ENCODE data around the gene PITPNM3.

PITPNM3 gene

GRCh38 chr17:6508016-6508415, 48.3 kb downstream of the PITPNM3 start:
- Histone ChIP-seq H3K27ac (ENCODE audit: low read depth, low read length) (no peak overlapping the region), H3K4me1 (ENCODE audit: control insufficient read depth, insufficient read depth, low read length) (peaks cover 20% of the 10 kb centered on the region; the same call in 1 of the 2 replicates), H3K9me3 (ENCODE audit: control insufficient read depth, insufficient read depth, low read depth, low read length) (peaks cover 2% of the 10 kb centered on the region; the same call in 1 of the 2 replicates), H3K4me3 (ENCODE audit: low read depth, low read length) (no peak overlapping the region), H3K36me3 (ENCODE audit: control insufficient read depth, insufficient read depth, low read length) (no peaks in the 10 kb centered on the region), H3K9ac (ENCODE audit: low read length) (no peak overlapping the region), H3K27me3 (ENCODE audit: control insufficient read depth, insufficient read depth, low read length) (no peaks in the 10 kb centered on the region)

- no peaks in the 10 kb centered on the region for H3K36me3 ChIP-seq (ENCODE audit: control insufficient read depth, insufficient read depth, low read length)
These were observed 48.8 kb downstream of the PITPNM3 start for GRCh38 chr17:6507535-6507934.

GRCh38 chr17:6506679-6507231, 49.6 kb downstream of the PITPNM3 start:
- no peak overlapping the region for H3K4me3 ChIP-seq (ENCODE audit: low read depth, low read length)
- H3K9me3 ChIP-seq (ENCODE audit: control insufficient read depth, insufficient read depth, low read depth, low read length) = peaks cover 7% of the 10 kb centered on the region; the same call in 1 of the 2 replicates
- no peaks in the 10 kb centered on the region for H3K27me3 ChIP-seq (ENCODE audit: control insufficient read depth, insufficient read depth, low read length)
- H3K36me3 ChIP-seq (ENCODE audit: control insufficient read depth, insufficient read depth, low read length) = no peaks in the 10 kb centered on the region
- H3K9ac ChIP-seq (ENCODE audit: low read length) = no peak overlapping the region
- H3K27ac ChIP-seq (ENCODE audit: low read depth, low read length) = no peak overlapping the region
- H3K4me1 ChIP-seq (ENCODE audit: control insufficient read depth, insufficient read depth, low read length) = peaks cover 20% of the 10 kb centered on the region; the same call in 1 of the 2 replicates

More at GRCh38 chr17:6507535-6507934, 48.8 kb downstream of the PITPNM3 start:
- H3K9me3 ChIP-seq (ENCODE audit: control insufficient read depth, insufficient read depth, low read depth, low read length) = peaks cover 6% of the 10 kb centered on the region; the same call in 1 of the 2 replicates
- peaks cover 20% of the 10 kb centered on the region; the same call in 1 of the 2 replicates for H3K4me1 ChIP-seq (ENCODE audit: control insufficient read depth, insufficient read depth, low read length)
- H3K27me3 ChIP-seq (ENCODE audit: control insufficient read depth, insufficient read depth, low read length) = no peaks in the 10 kb centered on the region
- H3K9ac ChIP-seq (ENCODE audit: low read length) = no peak overlapping the region
- no peak overlapping the region for H3K27ac ChIP-seq (ENCODE audit: low read depth, low read length)
- no peak overlapping the region for H3K4me3 ChIP-seq (ENCODE audit: low read depth, low read length)

- H3K36me3 ChIP-seq (ENCODE audit: control insufficient read depth, insufficient read depth, low read length) = no peaks in the 10 kb centered on the region
- peaks cover 22% of the 10 kb centered on the region for H3K4me1 ChIP-seq (ENCODE audit: control insufficient read depth, insufficient read depth, low read length)
- no peaks in the 10 kb centered on the region for H3K27me3 ChIP-seq (ENCODE audit: control insufficient read depth, insufficient read depth, low read length)
- no peak overlapping the region for H3K9ac ChIP-seq (ENCODE audit: low read length)
- peaks cover 7% of the 10 kb centered on the region; the same call in 1 of the 2 replicates for H3K9me3 ChIP-seq (ENCODE audit: control insufficient read depth, insufficient read depth, low read depth, low read length)
- no peak overlapping the region for H3K27ac ChIP-seq (ENCODE audit: low read depth, low read length)
- no peak overlapping the region for H3K4me3 ChIP-seq (ENCODE audit: low read depth, low read length)
These were observed 50.8 kb downstream of the PITPNM3 start for GRCh38 chr17:6505425-6506142.

- no peaks in the 10 kb centered on the region for H3K27me3 ChIP-seq (ENCODE audit: control insufficient read depth, insufficient read depth, low read length)
- H3K27ac ChIP-seq (ENCODE audit: low read depth, low read length) = no peak overlapping the region
- no peak overlapping the region for H3K4me3 ChIP-seq (ENCODE audit: low read depth, low read length)
- no peak overlapping the region for H3K9ac ChIP-seq (ENCODE audit: low read length)
- H3K36me3 ChIP-seq (ENCODE audit: control insufficient read depth, insufficient read depth, low read length) = no peaks in the 10 kb centered on the region
- H3K9me3 ChIP-seq (ENCODE audit: control insufficient read depth, insufficient read depth, low read depth, low read length) = peaks cover 7% of the 10 kb centered on the region; the same call in 1 of the 2 replicates
- H3K4me1 ChIP-seq (ENCODE audit: control insufficient read depth, insufficient read depth, low read length) = peaks cover 8% of the 10 kb centered on the region
These were observed 52.6 kb downstream of the PITPNM3 start for GRCh38 chr17:6503641-6504195.

GRCh38 chr17:6502871-6503509, 53.4 kb downstream of the PITPNM3 start:
- Histone ChIP-seq H3K27ac (ENCODE audit: low read depth, low read length) (no peak overlapping the region), H3K4me1 (ENCODE audit: control insufficient read depth, insufficient read depth, low read length) (peaks cover 7% of the 10 kb centered on the region), H3K36me3 (ENCODE audit: control insufficient read depth, insufficient read depth, low read length) (no peaks in the 10 kb centered on the region), H3K9me3 (ENCODE audit: control insufficient read depth, insufficient read depth, low read depth, low read length) (peaks cover 7% of the 10 kb centered on the region; the same call in 1 of the 2 replicates), H3K4me3 (ENCODE audit: low read depth, low read length) (no peak overlapping the region), H3K27me3 (ENCODE audit: control insufficient read depth, insufficient read depth, low read length) (no peaks in the 10 kb centered on the region), H3K9ac (ENCODE audit: low read length) (no peak overlapping the region)

- H3K4me1 ChIP-seq (ENCODE audit: control insufficient read depth, insufficient read depth, low read length) = peaks cover 16% of the 10 kb centered on the region
- H3K9ac ChIP-seq (ENCODE audit: low read length) = no peak overlapping the region
- no peak overlapping the region for H3K4me3 ChIP-seq (ENCODE audit: low read depth, low read length)
- H3K27ac ChIP-seq (ENCODE audit: low read depth, low read length) = no peak overlapping the region
- H3K9me3 ChIP-seq (ENCODE audit: control insufficient read depth, insufficient read depth, low read depth, low read length) = peaks cover 7% of the 10 kb centered on the region; the same call in 1 of the 2 replicates
- no peaks in the 10 kb centered on the region for H3K27me3 ChIP-seq (ENCODE audit: control insufficient read depth, insufficient read depth, low read length)
- no peaks in the 10 kb centered on the region for H3K36me3 ChIP-seq (ENCODE audit: control insufficient read depth, insufficient read depth, low read length)
These were observed 54.2 kb downstream of the PITPNM3 start for GRCh38 chr17:6502142-6502541.

- Histone ChIP-seq H3K4me3 (ENCODE audit: low read depth, low read length) (no peak overlapping the region), H3K36me3 (ENCODE audit: control insufficient read depth, insufficient read depth, low read length) (no peaks in the 10 kb centered on the region), H3K4me1 (ENCODE audit: control insufficient read depth, insufficient read depth, low read length) (peaks cover 24% of the 10 kb centered on the region), H3K9me3 (ENCODE audit: control insufficient read depth, insufficient read depth, low read depth, low read length) (peaks cover 7% of the 10 kb centered on the region; the same call in 1 of the 2 replicates), H3K27ac (ENCODE audit: low read depth, low read length) (no peak overlapping the region), H3K9ac (ENCODE audit: low read length) (no peak overlapping the region), H3K27me3 (ENCODE audit: control insufficient read depth, insufficient read depth, low read length) (no peaks in the 10 kb centered on the region)
These were observed 55.0 kb downstream of the PITPNM3 start for GRCh38 chr17:6501359-6501758.

GRCh38 chr17:6498901-6499540, 57.3 kb downstream of the PITPNM3 start:
- H3K36me3 ChIP-seq (ENCODE audit: control insufficient read depth, insufficient read depth, low read length) = no peaks in the 10 kb centered on the region
- no peak overlapping the region for H3K27ac ChIP-seq (ENCODE audit: low read depth, low read length)
- no peaks in the 10 kb centered on the region for H3K27me3 ChIP-seq (ENCODE audit: control insufficient read depth, insufficient read depth, low read length)
- no peak overlapping the region for H3K9ac ChIP-seq (ENCODE audit: low read length)
- no peak overlapping the region for H3K4me3 ChIP-seq (ENCODE audit: low read depth, low read length)
- H3K9me3 ChIP-seq (ENCODE audit: control insufficient read depth, insufficient read depth, low read depth, low read length) = peaks cover 7% of the 10 kb centered on the region; the same call in 1 of the 2 replicates
- H3K4me1 ChIP-seq (ENCODE audit: control insufficient read depth, insufficient read depth, low read length) = peaks cover 33% of the 10 kb centered on the region

- Histone ChIP-seq H3K9ac (ENCODE audit: low read length) (no peak overlapping the region), H3K27me3 (ENCODE audit: control insufficient read depth, insufficient read depth, low read length) (no peaks in the 10 kb centered on the region), H3K4me1 (ENCODE audit: control insufficient read depth, insufficient read depth, low read length) (peaks cover 33% of the 10 kb centered on the region), H3K27ac (ENCODE audit: low read depth, low read length) (no peak overlapping the region), H3K9me3 (ENCODE audit: control insufficient read depth, insufficient read depth, low read depth, low read length) (peaks cover 7% of the 10 kb centered on the region; the same call in 1 of the 2 replicates), H3K36me3 (ENCODE audit: control insufficient read depth, insufficient read depth, low read length) (no peaks in the 10 kb centered on the region), H3K4me3 (ENCODE audit: low read depth, low read length) (no peak overlapping the region)
These were observed 58.0 kb downstream of the PITPNM3 start for GRCh38 chr17:6498356-6498755.
